Activated T-helper 2 cell treated with anti-CD3 and anti-CD28 coated beads, Interferon-gamma antibody, Interleukin-2, Interleukin-4, amounts not matched to agents 10 μg/mL and 5 μg/mL and 100 μg/mL, durations not matched to agents 14 hours and 24 hours and 36 hours (primary cell): Measurements from ENCODE around the gene GTPBP6. TPM values are rescaled to one million over a fixed set of nuclear protein-coding genes. Genes with fewer than 3 reads are reported as not detected.
"Not testable (repeated sequence)": the region's sequence is repeated elsewhere in the genome, so short reads cannot be mapped to it uniquely, and the experiment has no call there.

Experiments used
- DNase-seq: peaks from one replicate; pipeline ENCODE4 v3.0.0; 2021; ENCODE audit warnings: low spot score
- H3K27ac Mint-ChIP-seq: one replicate; pipeline ENCODE4 v1.8.0; 2021; ENCODE audit warnings: mixed read lengths
- H3K27me3 Mint-ChIP-seq: one replicate; pipeline ENCODE4 v1.8.0; 2021; ENCODE audit warnings: low read depth, mixed read lengths
- H3K36me3 Mint-ChIP-seq: one replicate; pipeline ENCODE4 v1.8.0; 2021; ENCODE audit warnings: low read depth, mixed read lengths
- H3K4me1 Mint-ChIP-seq: one replicate; pipeline ENCODE4 v1.8.0; 2021; ENCODE audit warnings: low read depth, mixed read lengths
- H3K4me3 Mint-ChIP-seq: one replicate; pipeline ENCODE4 v1.8.0; 2021; ENCODE audit warnings: low read depth, mild to moderate bottlenecking, moderate library complexity, mixed read lengths
- H3K9me3 Mint-ChIP-seq: one replicate; pipeline ENCODE4 v1.8.0; 2021; ENCODE audit warnings: mixed read lengths
- intact Hi-C: fragments of 100-400 bp; cut with micrococcal nuclease; formaldehyde crosslinking; loops from one replicate; pipeline ENCODE4 v1.15.1; 2023
- total RNA-seq: library from RNA; stranded (reverse); gene quantifications from 2 replicates; pipeline ENCODE4 v1.2.3, GENCODE V29; 2022

Gene GTPBP6
- total RNA-seq, 1 donor from 2014 or later, result 65.5 TPM

GRCh38 chrX:282000-282681 lies 36.5 kb downstream of the GTPBP6 start:
- Mint-ChIP-seq H3K4me3 (peak overlapping the region; percentile 75), H3K27ac (peak overlapping the region; percentile 43), H3K4me1 (peaks cover 15% of the 10 kb centered on the region), H3K36me3 (peaks cover 25% of the 10 kb centered on the region)
- H3K27me3 Mint-ChIP-seq, DNase-seq, H3K9me3 Mint-ChIP-seq: not testable (repeated sequence)
- intact Hi-C loops, result loop anchor here (10.0 kb wide), 1 partner anchor 103 kb away; the partner anchor contains the start of gene PPP2R3B

DNA sequence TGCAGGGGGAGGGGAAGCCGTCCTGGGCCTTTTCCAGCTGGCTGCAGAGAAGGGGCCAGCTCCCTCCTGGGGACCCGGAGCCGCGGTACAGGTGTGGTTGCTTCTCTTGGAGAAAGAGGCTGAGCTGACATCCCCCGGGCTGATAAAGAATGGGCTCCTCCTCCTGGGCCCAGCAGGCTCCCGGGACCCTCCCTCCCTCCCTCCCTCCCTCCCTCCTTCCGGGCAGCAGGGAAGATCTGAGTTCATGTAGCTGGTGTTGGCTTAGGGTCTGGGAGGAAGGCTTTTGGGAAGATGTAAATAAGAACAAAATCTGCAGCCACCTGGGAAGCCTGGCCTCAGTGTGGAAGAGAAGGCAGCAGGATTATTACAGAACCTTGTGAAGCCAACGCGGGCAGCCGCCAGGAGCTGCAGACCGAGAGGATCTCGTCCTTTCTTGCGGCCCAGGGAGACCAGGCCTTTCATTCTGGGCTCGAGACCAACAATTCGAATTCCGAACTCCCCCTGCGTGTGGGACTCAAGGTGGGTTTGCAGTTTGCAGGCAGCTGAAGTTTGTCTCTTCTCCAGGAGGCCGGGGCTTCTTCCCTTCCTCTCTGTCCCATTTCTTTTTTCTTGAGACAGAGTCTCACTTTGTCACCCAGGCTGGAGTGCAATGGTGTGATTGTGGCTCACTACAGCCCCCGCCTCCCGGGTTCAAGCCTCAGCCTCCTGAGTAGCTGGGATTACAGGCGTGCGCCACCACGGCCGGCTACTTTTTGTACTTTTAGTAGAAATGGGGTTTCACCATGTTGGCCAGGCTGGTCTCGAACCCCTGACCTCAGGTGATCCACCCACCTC lies 37.2 kb downstream of the GTPBP6 start, which contains the start of gene PLCXD1:
PLCXD1 (plus strand) TSS at position 216 of the 834 bp plus-strand sequence. CDS start 2,807 bp downstream, outside the sequence.
- H3K4me1 Mint-ChIP-seq, result peaks cover 12% of the 10 kb centered on the region
- DNase-seq, result no peak
- peaks cover 19% of the 10 kb centered on the region for H3K36me3 Mint-ChIP-seq
- peak within 1 kb of the TSS; percentile 62 for H3K27ac Mint-ChIP-seq
- H3K4me3 Mint-ChIP-seq, result peak within 1 kb of the TSS; percentile 75
- H3K27me3 Mint-ChIP-seq, result no peaks in the 10 kb centered on the region
- intact Hi-C loops, result loop anchor here (10.0 kb wide), 1 partner anchor 103 kb away; the partner anchor contains the start of gene PPP2R3B
- H3K9me3 Mint-ChIP-seq, result no peaks in the 10 kb centered on the region

- peaks cover 15% of the 10 kb centered on the region for H3K36me3 Mint-ChIP-seq
- H3K27ac Mint-ChIP-seq, H3K4me3 Mint-ChIP-seq, DNase-seq, H3K9me3 Mint-ChIP-seq, H3K4me1 Mint-ChIP-seq, H3K27me3 Mint-ChIP-seq: not testable (repeated sequence)
- intact Hi-C loops, result loop anchor here (10.0 kb wide), 1 partner anchor 104 kb away; the partner anchor contains the start of gene PPP2R3B
These were observed 37.9 kb downstream of the GTPBP6 start for GRCh38 chrX:280722-281121.

- H3K27me3 Mint-ChIP-seq, H3K27ac Mint-ChIP-seq, DNase-seq, H3K9me3 Mint-ChIP-seq, H3K4me1 Mint-ChIP-seq, H3K36me3 Mint-ChIP-seq: not testable (repeated sequence)
- intact Hi-C loops, result loop anchor here (10.0 kb wide), 1 partner anchor 105 kb away; the partner anchor contains the start of gene PPP2R3B
- peak overlapping the region; percentile 64 for H3K4me3 Mint-ChIP-seq
These were observed 38.6 kb downstream of the GTPBP6 start for GRCh38 chrX:279757-280604.

DNA sequence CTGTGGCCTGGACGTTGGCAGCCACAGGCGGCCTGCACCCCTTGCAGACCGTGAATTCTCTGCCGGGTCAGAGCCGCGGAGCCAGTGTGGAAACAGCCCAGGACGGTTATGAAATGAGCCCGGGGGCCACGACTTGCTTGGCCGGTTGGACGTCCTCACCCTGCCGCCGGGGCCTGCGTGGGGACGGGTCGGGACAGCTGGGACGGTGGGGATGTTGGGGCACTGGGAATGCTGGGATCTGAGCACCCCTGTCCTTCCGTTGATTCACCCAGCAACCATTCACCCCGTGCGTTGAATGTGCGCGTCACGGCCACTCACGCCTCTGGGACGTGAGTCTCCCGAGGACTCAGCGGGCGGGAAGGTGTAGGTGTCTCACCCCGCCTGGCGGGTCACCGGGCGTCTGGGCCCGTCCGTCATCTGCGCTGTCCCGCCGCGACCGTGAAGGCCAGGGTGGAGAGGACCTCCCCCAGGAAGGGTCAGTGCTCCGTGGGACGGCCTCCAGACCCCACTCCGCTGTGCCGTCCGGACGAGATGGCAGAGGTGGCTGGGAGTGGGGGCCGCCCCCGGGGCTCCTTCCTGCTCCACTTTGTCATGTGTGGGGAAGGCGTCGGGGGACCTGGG lies 41.9 kb downstream of the GTPBP6 start:
- Mint-ChIP-seq H3K27me3 (no peaks in the 10 kb centered on the region), H3K4me3 (peak overlapping the region; percentile 67), H3K4me1 (peaks cover 5% of the 10 kb centered on the region), H3K9me3 (no peaks in the 10 kb centered on the region), H3K36me3 (no peaks in the 10 kb centered on the region), H3K27ac (no peak overlapping the region)
- intact Hi-C loops, result no loop called here
- no peak for DNase-seq

DNA sequence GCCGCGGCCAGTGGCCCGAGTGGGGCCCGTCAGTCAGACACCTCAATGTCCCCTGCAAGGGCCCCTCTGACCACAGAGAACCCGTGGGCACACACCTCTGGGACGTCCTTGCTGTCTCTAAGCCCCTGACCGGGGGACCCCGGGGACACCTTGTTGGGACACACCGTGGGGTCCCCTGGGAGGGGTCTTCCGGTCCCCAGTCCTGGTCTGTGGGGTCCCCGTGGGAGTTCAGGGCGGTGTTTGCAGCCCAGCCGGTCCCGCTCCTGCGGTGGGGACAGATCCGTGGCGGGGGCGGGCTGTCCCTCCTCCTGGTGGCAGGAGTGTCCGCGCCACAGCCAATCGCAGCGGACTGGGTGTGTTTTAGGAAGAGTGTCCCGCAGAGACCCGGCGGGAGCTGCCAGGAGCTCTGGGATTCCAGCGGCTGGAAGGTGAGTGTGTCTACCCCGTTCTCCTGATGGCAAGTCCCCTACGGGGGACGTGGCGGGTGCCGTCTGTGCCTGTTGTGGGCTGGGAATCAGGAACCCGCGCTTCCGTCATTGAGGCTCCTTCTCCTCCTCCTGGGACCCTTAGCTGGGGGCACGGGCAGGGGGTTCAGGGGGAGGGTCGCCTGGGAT lies 42.5 kb downstream of the GTPBP6 start:
- Mint-ChIP-seq H3K27me3 (no peaks in the 10 kb centered on the region), H3K36me3 (no peaks in the 10 kb centered on the region), H3K4me1 (peaks cover 5% of the 10 kb centered on the region), H3K9me3 (no peaks in the 10 kb centered on the region), H3K4me3 (peak overlapping the region; percentile 67), H3K27ac (no peak overlapping the region)
- intact Hi-C loops, result no loop called here
- no peak for DNase-seq

- intact Hi-C loops, result no loop called here
- DNase-seq, result no peak
- Mint-ChIP-seq H3K27me3 (no peaks in the 10 kb centered on the region), H3K4me3 (no peak overlapping the region), H3K36me3 (no peaks in the 10 kb centered on the region), H3K9me3 (no peaks in the 10 kb centered on the region), H3K4me1 (peaks cover 5% of the 10 kb centered on the region), H3K27ac (no peak overlapping the region)
These were observed 43.1 kb downstream of the GTPBP6 start for GRCh38 chrX:275476-275966.

GRCh38 chrX:274904-275475 lies 43.6 kb downstream of the GTPBP6 start:
- Mint-ChIP-seq H3K4me3 (no peak overlapping the region), H3K36me3 (no peaks in the 10 kb centered on the region)

GRCh38 chrX:270848-271367 lies 47.7 kb downstream of the GTPBP6 start:
- DNase-seq, result no peak
- intact Hi-C loops, result no loop called here
- H3K9me3 Mint-ChIP-seq, result no peaks in the 10 kb centered on the region
- H3K4me3 Mint-ChIP-seq, result no peak overlapping the region
- no peaks in the 10 kb centered on the region for H3K27me3 Mint-ChIP-seq
- no peaks in the 10 kb centered on the region for H3K36me3 Mint-ChIP-seq
- H3K27ac Mint-ChIP-seq, result no peak overlapping the region
- H3K4me1 Mint-ChIP-seq, result no peaks in the 10 kb centered on the region

More at GRCh38 chrX:274904-275475, 43.6 kb downstream of the GTPBP6 start:
- H3K4me1 Mint-ChIP-seq, result peaks cover 5% of the 10 kb centered on the region
- H3K27me3 Mint-ChIP-seq, result no peaks in the 10 kb centered on the region
- intact Hi-C loops, result no loop called here
- DNase-seq, result no peak
- no peak overlapping the region for H3K27ac Mint-ChIP-seq
- no peaks in the 10 kb centered on the region for H3K9me3 Mint-ChIP-seq

DNA sequence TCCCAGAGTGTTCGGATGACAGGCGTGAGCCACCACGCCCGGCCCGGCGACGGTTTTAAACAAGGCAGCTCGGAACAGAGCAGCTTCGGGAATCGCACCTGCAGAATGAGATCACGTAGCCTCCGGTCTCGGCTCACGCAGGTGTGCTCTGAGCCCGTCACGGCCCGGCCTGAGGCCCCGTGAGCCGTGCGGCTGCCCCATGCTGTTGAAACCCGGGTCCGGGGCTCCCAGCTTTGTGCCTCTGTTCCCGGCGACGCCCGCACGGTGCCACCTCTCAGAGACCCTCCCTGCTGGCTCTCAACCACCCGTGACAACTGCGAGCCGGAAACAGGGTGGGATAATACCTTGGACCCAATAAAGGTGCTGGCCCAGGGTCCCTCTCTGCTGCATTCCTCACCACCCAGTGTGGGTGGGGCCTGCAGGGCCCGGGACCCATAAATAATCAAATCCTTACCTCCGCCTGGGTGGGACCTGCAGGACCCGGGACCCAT lies 50.8 kb downstream of the GTPBP6 start:
- H3K9me3 Mint-ChIP-seq, result no peaks in the 10 kb centered on the region
- no peaks in the 10 kb centered on the region for H3K27me3 Mint-ChIP-seq
- DNase-seq, result peak; percentile 5
- no peaks in the 10 kb centered on the region for H3K4me1 Mint-ChIP-seq
- intact Hi-C loops, result no loop called here
- H3K27ac Mint-ChIP-seq, result no peak overlapping the region
- H3K4me3 Mint-ChIP-seq, result no peak overlapping the region
- H3K36me3 Mint-ChIP-seq, result no peaks in the 10 kb centered on the region

DNA sequence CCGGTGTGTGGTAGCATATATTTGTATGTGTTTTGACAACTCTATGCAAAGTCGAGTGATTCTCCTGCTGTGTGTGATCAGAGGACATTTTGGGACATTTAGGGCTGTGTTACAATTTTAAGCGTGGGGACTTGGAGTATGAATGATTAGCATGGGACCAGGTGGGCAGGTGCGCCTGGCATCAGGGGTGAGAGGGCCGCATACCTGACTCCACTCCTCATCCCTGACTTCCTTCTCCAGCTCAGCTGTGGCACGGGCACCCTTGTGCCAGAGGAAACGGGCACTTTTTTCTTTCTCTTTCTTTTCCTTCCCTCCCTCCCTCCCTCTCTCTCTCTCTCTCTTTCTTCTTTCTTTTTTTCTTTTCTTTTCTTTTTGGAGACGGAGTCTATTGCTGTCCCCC lies 53.1 kb downstream of the GTPBP6 start:
- Mint-ChIP-seq H3K27ac (no peak overlapping the region), H3K4me3 (no peak overlapping the region), H3K9me3 (no peaks in the 10 kb centered on the region), H3K36me3 (no peaks in the 10 kb centered on the region), H3K4me1 (no peaks in the 10 kb centered on the region), H3K27me3 (no peaks in the 10 kb centered on the region)
- no peak for DNase-seq
- intact Hi-C loops, result no loop called here
